Endothelial cell of umbilical vein (primary cell): Measurements from ENCODE around the gene HAP1.

Source experiments
- CTCF ChIP-seq, 2 donors: IDR thresholded peaks; 1 replicate in 1 of 2; 2 replicates in 1 of 2; pipeline ENCODE4 v1.5.1; 2011; ENCODE audit warnings: low read length in 2 of 2, mild to moderate bottlenecking in 2 of 2, moderate library complexity in 2 of 2, control low read depth in 1 of 2, inconsistent platforms in 1 of 2, low read depth in 1 of 2; ENCODE audit not compliant: insufficient read depth in 1 of 2; ENCODE audit errors: extremely low read depth in 1 of 2
- EZH2 ChIP-seq: IDR thresholded peaks from 2 replicates; pipeline ENCODE4 v1.6.1; 2012; ENCODE audit warnings: borderline replicate concordance, low read depth, mild to moderate bottlenecking, moderate library complexity, low read length, inconsistent platforms; ENCODE audit not compliant: severe bottlenecking
- JUN ChIP-seq: IDR thresholded peaks from 2 replicates; pipeline ENCODE4 v1.6.1; 2011; ENCODE audit warnings: borderline replicate concordance, low read depth; ENCODE audit not compliant: insufficient read length, insufficient read depth
- POLR2A ChIP-seq: IDR thresholded peaks from 2 replicates; pipeline ENCODE4 v1.6.1; 2012; ENCODE audit warnings: low read depth, mild to moderate bottlenecking, control low read depth, low read length

GRCh38 chr17:41723801-41724475 lies 10.5 kb downstream of the HAP1 start:
- TF ChIP-seq CTCF (IDR thresholded peaks at IDR 0.05; ENCODE audit: extremely low read depth in 1 of 2, insufficient read depth in 1 of 2, low read depth in 1 of 2, low read length in 2 of 2) (no peak), JUN (no peak), POLR2A (no peak), EZH2 (no peak)
